ENCODE data around the gene MIA2.

GRCh38 chr14:39279515-39279914, 45.8 kb downstream of the MIA2 start:
- no peak for TF ChIP-seq POLR2A (IDR thresholded peaks at IDR 0.05)
- no peak for TF ChIP-seq CTCF (IDR thresholded peaks at IDR 0.05)
- TF ChIP-seq EP300 (IDR thresholded peaks at IDR 0.05), result no peak

All from ovary (tissue), 3 donors.